Sigmoid colon (tissue), 7 donors: ENCODE results near the gene LRRC47. TPM values are rescaled to one million over a fixed set of nuclear protein-coding genes. Genes with fewer than 3 reads are reported as not detected.
A peak's percentile ranks its signal among the peaks of the same experiment; 100 is the strongest.

Experiments used
- DNase-seq: peaks from one replicate; pipeline ENCODE4 v3.0.0-alpha.2; 2019
- H3K27ac ChIP-seq, 4 donors: fragments of 200-600 bp; sonication (generic); one replicate each; pipeline ENCODE4 v1.5.1; 2016 to 2019; ENCODE audit warnings: mild to moderate bottlenecking in 1 of 4
- H3K27me3 ChIP-seq, 3 donors: fragments of 200-600 bp; sonication (generic); one replicate each; pipeline ENCODE4 v1.5.1; 2019; ENCODE audit warnings: mild to moderate bottlenecking in 1 of 3
- H3K36me3 ChIP-seq, 4 donors: fragments of 200-600 bp; sonication (generic); one replicate each; pipeline ENCODE4 v1.5.1; 2016 to 2019
- H3K4me1 ChIP-seq, 4 donors: fragments of 200-600 bp; sonication (generic); one replicate each; pipeline ENCODE4 v1.5.1; 2017 to 2019
- H3K4me3 ChIP-seq, 4 donors: fragments of 200-600 bp; sonication (generic); one replicate each; pipeline ENCODE4 v1.5.1; 2017 to 2019; ENCODE audit warnings: mild to moderate bottlenecking in 2 of 4, moderate library complexity in 1 of 4
- H3K9me3 ChIP-seq, 4 donors: fragments of 200-600 bp in 3 of 4; sonication (generic) in 3 of 4; one replicate each; pipeline versions ENCODE4 v1.5.1 to v1.6.1; 2013 to 2019
- CTCF ChIP-seq, 4 experiments: fragments of 450-650 bp in 3 of 4; fragments of 200-600 bp in 1 of 4; IDR thresholded peaks; one replicate each; pipeline ENCODE4 v1.5.1; 2016 to 2019; ENCODE audit warnings: antibody characterized with exemption in 4 of 4, mild to moderate bottlenecking in 3 of 4, moderate library complexity in 2 of 4
- EP300 ChIP-seq, 4 donors: sonication (generic); formaldehyde crosslinking; IDR thresholded peaks; one replicate each; pipeline ENCODE4 v1.6.1; 2017; ENCODE audit warnings: antibody characterized with exemption in 4 of 4
- POLR2A ChIP-seq, 2 donors: fragments of 450-650 bp; IDR thresholded peaks; one replicate each; pipeline ENCODE4 v1.6.1; 2016; ENCODE audit warnings: antibody characterized with exemption in 2 of 2, mild to moderate bottlenecking in 2 of 2, moderate library complexity in 2 of 2
- POLR2AphosphoS5 ChIP-seq, 4 donors: sonication (generic); formaldehyde crosslinking; IDR thresholded peaks; one replicate each; pipeline ENCODE4 v1.6.1; 2017; ENCODE audit warnings: antibody characterized with exemption in 4 of 4
- WGBS, 2 donors: extraction: QIAGEN DNeasy Blood & Tissue Kit; methylation state at CpG; one replicate each; pipeline ENCODE4 v1.1.7; 2013; 5-methylcytosine and 5-hydroxymethylcytosine counted together
- intact Hi-C: fragments of 100-400 bp; cut with DNase I; formaldehyde crosslinking; loops from one replicate; pipeline ENCODE4 v1.15.1; 2023
- polyA plus RNA-seq, 3 donors: library from polyadenylated mRNA; stranded (reverse); fragments of 200-250 nt; gene quantifications; one replicate each; pipeline ENCODE4 v1.2.3, GENCODE V29; 2013
- total RNA-seq, 4 donors: library from RNA; depleted of rRNA; stranded (reverse); fragments of >200 nt; gene quantifications; one replicate each; pipeline ENCODE4 v1.1.0, GENCODE V29; 2016
- donor health status: healthy with polysubstance abuse.
- donor health status: Bipolar disorder and iron deficiency.
- donor health status: healthy.

LRRC47 gene
- total and polyA plus RNA-seq, 7 donors = 11.4 to 36.4 (median 26.7) TPM

GRCh38 chr1:3747522-3747848 is 48.8 kb downstream of the LRRC47 start:
- peak overlapping the region; percentile 74 to 87 (median 79) for H3K27ac ChIP-seq
- WGBS, 2 donors = 18 to 41% methylated on average over 6 of the region's 6 CpGs
- intact Hi-C loops = loop anchor here (2.0 to 5.0 kb wide), 3 partner anchors 25 to 155 kb away; partner anchors contain the start of genes C1orf174, LRRC47 and SMIM1
- H3K9me3 ChIP-seq = no peaks in the 10 kb centered on the region
- peaks cover 0 to 7% (median 0%) of the 10 kb centered on the region in 3 donors for H3K27me3 ChIP-seq
- DNase-seq = no peak
- H3K4me1 ChIP-seq = peaks cover 0 to 34% (median 24%) of the 10 kb centered on the region in 4 donors
- no peak for TF ChIP-seq CTCF (IDR thresholded peaks at IDR 0.05)
- TF ChIP-seq POLR2A (IDR thresholded peaks at IDR 0.05) = no peak
- TF ChIP-seq POLR2AphosphoS5 (IDR thresholded peaks at IDR 0.05) = no peak
- no peak for TF ChIP-seq EP300 (IDR thresholded peaks at IDR 0.05)
- peaks cover 0 to 18% (median 2%) of the 10 kb centered on the region in 4 donors for H3K36me3 ChIP-seq
- peak overlapping the region; percentile 57 to 91 (median 74) for H3K4me3 ChIP-seq

DNA sequence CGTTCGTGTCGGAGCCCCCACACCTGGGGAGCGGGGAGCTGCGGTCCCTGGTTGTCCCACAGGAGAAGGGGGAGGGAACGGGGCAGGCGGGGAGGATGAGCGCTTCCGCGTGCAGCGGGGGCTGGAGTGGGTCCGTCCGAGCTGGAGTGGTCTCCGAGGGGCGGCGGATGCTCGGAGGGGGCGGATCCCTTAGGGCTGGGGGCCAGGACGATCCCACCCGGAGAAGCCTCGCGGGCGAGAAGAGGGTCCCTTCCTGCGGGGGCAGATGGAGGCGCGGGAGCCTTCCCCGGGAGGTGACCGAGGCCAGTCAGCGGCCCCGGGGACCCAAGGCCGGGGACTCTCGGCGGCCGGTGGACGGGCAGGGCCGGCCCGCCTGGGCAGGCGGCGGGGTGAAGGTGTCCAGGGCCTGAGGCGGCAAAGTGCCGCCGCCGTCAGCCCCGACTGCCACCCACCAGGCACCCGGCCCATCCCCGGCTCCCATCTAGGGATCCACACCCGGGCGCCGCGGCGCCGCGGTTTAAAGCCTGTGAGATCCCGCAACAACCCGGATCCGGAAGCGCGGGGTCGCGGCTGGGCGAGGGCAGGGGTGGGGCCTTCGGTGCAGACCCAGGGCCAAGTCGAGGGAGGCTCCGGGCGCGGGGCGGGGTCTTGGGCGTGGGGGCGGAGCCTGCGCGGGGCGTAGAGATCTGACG is 49.3 kb downstream of the LRRC47 start:
- H3K27ac ChIP-seq = peak overlapping the region; percentile 74 to 87 (median 79)
- no peak for TF ChIP-seq CTCF (IDR thresholded peaks at IDR 0.05)
- TF ChIP-seq POLR2A (IDR thresholded peaks at IDR 0.05) = peak in 1 of 2 donors; percentile 51
- no peak for TF ChIP-seq EP300 (IDR thresholded peaks at IDR 0.05)
- TF ChIP-seq POLR2AphosphoS5 (IDR thresholded peaks at IDR 0.05) = peak; percentile 30 to 74 (median 56)
- DNase-seq = peak; percentile 93
- H3K27me3 ChIP-seq = peaks cover 0 to 1% (median 0%) of the 10 kb centered on the region in 3 donors
- peaks cover 0 to 34% (median 24%) of the 10 kb centered on the region in 4 donors for H3K4me1 ChIP-seq
- peak overlapping the region; percentile 57 to 91 (median 74) for H3K4me3 ChIP-seq
- intact Hi-C loops = loop anchor here (2.0 to 5.0 kb wide), 3 partner anchors 26 to 155 kb away; partner anchors contain the start of genes C1orf174, LRRC47 and SMIM1
- H3K36me3 ChIP-seq = peaks cover 0 to 23% (median 5%) of the 10 kb centered on the region in 4 donors
- no peaks in the 10 kb centered on the region for H3K9me3 ChIP-seq
- 2 to 18% methylated on average over 73 of the region's 73 CpGs for WGBS, 2 donors

DNA sequence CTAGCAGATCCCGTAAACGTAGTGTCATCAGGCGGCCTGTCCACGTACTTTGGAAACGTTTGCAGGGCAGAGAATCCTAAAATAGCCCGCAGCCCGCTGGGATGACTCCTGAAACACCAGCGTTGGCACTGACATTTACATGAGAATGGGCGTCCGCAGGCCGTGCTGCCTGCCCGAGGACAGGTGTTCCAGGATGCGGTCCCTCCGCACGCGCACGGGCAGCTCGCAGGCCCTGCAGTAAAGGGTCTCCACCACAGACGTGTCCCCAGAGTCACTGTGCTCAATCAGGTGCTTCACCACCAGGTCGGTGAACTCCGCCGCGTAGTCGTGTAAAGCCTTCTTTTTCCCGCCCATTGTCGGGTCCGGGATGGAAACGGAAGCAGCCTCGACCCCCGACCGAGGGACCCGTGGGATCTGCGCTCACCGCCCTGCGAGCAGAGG is 49.9 kb downstream of the LRRC47 start:
- no peaks in the 10 kb centered on the region for H3K27me3 ChIP-seq
- peaks cover 0 to 34% (median 24%) of the 10 kb centered on the region in 4 donors for H3K4me1 ChIP-seq
- H3K9me3 ChIP-seq = no peaks in the 10 kb centered on the region
- TF ChIP-seq EP300 (IDR thresholded peaks at IDR 0.05) (no peak), POLR2AphosphoS5 (IDR thresholded peaks at IDR 0.05) (no peak), POLR2A (IDR thresholded peaks at IDR 0.05) (no peak), CTCF (IDR thresholded peaks at IDR 0.05) (no peak)
- peak overlapping the region; percentile 74 to 87 (median 79) for H3K27ac ChIP-seq
- peak overlapping the region; percentile 57 to 91 (median 74) for H3K4me3 ChIP-seq
- intact Hi-C loops = loop anchor here (2.0 to 5.0 kb wide), 3 partner anchors 26 to 156 kb away; partner anchors contain the start of genes C1orf174, LRRC47 and SMIM1
- H3K36me3 ChIP-seq = peaks cover 0 to 29% (median 10%) of the 10 kb centered on the region in 4 donors
- DNase-seq = no peak
- WGBS, 2 donors = 30 to 62% methylated on average over 35 of the region's 35 CpGs

- H3K36me3 ChIP-seq = peaks cover 0 to 35% (median 16%) of the 10 kb centered on the region in 4 donors
- peak overlapping the region; percentile 74 to 87 (median 79) for H3K27ac ChIP-seq
- peak overlapping the region in 3 of 4 donors; percentile 57 to 91 (median 81) for H3K4me3 ChIP-seq
- DNase-seq = no peak
- TF ChIP-seq POLR2A (IDR thresholded peaks at IDR 0.05) (no peak), CTCF (IDR thresholded peaks at IDR 0.05) (no peak), POLR2AphosphoS5 (IDR thresholded peaks at IDR 0.05) (no peak), EP300 (IDR thresholded peaks at IDR 0.05) (no peak)
- H3K9me3 ChIP-seq = no peaks in the 10 kb centered on the region
- no peaks in the 10 kb centered on the region for H3K27me3 ChIP-seq
- intact Hi-C loops = loop anchor here (2.0 to 5.0 kb wide), 3 partner anchors 27 to 157 kb away; partner anchors contain the start of genes C1orf174, LRRC47 and SMIM1
- H3K4me1 ChIP-seq = peaks cover 0 to 34% (median 24%) of the 10 kb centered on the region in 4 donors
- WGBS, 2 donors = 90 to 91% methylated on average over 25 of the region's 25 CpGs
Measured at GRCh38 chr1:3745590-3746381, 50.5 kb downstream of the LRRC47 start.
